Stimulated activated CD8-positive, alpha-beta memory T cell treated with anti-CD3 and anti-CD28 coated beads, Interleukin-7, amount 100 ng/mL, for 48 hours (primary cell): ENCODE data around the gene ESR1.

Experiments used
- DNase-seq, 2 donors: peaks; one replicate each; pipeline ENCODE4 v3.0.0-alpha.2; 2020; ENCODE audit warnings: low read depth in 1 of 2; ENCODE audit errors: extremely low read depth in 1 of 2

ESR1 gene

DNA sequence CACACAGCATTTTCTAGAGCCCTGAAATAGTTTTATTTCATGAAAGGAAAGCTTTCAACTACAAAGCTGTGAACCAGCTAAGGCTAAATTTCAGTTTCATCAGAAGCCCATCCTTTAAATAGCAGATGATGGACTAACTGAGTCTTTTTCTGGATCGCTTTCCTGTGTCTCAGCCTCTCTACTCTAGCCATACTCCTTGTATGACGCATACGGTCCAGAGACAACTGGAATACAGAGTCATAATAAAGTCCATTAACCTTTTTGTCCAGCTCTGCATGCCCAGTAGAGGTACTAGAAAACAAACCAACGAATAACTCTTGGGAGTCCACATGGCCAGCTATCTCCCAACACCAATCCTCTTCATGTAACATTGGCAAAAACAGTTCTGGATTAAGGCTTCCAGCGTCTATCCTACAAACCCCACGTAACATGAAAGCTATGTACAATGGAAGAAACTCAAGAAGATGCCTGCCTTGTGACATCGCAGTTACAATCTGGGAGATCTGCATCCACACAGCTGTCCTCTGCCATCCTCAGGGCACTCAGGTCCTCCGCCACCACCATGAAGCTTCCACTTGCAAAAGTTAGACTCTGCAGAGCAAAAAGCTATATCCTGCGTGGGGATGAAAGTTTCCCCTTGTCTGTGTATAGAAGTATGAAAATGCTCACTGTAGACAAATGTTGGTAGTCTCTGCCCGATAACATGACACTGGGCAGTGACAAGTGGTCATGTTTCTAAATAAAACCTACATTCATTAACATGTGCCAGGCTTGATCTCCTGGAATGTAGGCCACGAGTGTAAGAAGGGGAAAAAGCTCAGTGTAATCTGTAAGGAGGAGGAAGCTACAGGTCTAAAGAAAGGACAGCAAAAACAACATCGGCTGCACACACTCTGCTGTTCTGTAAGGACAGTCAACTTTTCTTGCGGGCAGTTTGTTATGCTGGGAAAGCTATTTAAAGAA lies 360.4 kb downstream of the ESR1 start:
- DNase-seq = no peak

DNA sequence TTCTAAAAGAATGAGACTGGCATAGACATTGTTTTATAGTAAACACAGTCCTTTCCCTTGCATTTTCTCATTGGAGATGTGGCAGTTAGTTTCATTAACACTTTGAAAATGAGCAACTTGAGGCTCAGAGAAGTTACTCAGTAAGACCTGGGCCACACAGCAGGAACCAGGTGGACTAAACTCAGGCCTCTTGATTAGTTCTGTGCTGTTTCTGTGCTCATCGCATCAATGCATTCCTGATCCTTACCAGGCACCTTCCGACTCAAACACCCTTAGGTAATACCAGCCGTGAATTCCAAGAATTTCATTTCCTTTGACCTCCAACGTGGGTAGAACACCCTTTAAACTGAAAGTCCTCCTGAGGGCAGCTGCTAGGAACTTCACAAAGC lies 362.8 kb downstream of the ESR1 start:
- DNase-seq = no peak

DNA sequence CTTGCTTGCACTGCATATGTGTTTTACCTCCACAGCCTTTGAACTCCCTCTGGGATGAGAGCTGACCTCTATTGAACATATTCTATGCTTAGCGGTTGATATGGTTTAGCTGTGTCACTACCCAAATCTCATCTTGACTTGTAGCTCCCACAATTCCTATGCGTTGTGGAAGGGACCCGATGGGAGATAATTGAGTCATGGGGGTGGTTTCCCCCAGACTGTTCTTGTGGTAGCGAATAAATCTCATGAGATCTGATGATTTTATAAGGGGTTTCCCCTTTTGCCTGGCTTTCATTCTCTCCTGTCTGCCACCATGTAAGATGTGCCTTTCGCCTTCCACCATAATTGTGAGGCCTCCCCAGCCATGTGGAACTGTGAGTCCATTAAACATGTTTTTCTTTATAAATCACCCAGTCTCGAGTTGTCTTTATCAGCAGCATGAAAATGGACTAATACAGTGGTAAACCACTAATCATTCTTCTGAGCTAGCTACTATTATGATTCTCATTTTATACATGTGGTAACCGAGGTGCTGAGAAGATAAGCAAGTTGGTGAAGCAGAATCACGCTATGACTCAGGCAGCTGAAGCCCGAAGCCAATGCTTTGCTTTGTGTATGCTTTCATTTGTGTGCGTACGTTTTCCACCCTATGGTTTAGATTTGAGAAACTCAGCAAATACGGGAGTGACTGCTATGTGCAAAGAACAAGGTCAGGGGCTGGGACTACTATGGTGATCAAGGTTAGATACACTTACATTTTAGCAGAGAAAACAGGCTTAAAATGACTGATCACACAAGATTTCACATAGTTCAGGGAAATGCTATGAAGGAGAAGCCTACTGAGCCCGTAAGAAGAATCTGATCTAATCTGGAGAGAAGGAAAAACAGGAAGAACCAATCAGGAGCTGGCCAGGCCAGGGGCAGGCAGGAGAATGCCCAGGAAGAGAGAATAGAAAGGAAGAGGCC lies 363.5 kb downstream of the ESR1 start:
- peak in 1 of 2 donors; percentile 69 for DNase-seq

- DNase-seq = no peak
Observed at GRCh38 chr6:152173321-152173720, 365.8 kb downstream of the ESR1 start.

DNA sequence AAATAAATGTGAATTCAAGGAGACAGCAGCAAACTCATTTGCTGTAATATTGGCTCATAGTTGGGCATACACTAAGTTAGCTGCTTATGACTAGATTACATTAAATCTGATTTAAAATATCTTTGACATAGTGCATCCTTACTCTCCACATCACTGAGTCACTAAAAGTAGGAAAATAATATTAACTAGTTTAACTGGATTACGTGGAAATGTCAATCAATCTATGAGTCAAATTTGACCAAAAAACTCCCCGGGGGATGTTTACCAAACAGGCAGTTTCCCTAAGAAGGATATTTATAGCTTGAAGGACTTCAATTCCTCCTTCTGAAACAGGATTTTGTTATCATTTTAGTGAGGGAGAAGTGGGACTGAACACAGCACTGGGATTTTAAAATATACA lies 366.5 kb downstream of the ESR1 start:
- DNase-seq = no peak

DNA sequence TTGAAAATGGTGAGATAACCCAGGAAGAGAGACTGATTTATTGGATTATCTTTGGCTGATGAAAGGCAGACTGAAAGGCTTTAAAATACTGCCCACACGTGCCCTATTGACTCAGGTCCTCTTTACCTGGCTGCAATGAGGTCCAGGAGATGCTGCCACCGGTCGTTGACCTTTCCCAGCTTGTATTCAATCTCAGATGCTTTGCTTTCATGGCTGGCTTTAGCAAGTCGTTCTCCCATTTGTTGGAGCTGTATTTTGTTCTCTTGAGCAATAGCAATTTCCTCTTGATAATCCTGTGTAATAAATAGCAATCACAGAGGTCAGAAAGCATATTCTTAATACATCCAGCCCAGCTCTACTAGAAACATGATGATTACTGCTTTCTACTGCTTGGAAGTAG lies 368.8 kb downstream of the ESR1 start:
- DNase-seq = no peak
